SH-SY5Y (cell line): ENCODE data around the gene GRIK2.

Experiments
- GATA2 ChIP-seq: IDR thresholded peaks from 2 replicates; pipeline ENCODE4 v1.6.1; 2011; ENCODE audit warnings: mild to moderate bottlenecking, low read depth, low read length
- GATA3 ChIP-seq: IDR thresholded peaks from 2 replicates; pipeline ENCODE4 v1.6.1; 2011; ENCODE audit warnings: low read depth, mild to moderate bottlenecking, low read length, moderate library complexity

GRCh38 chr6:101956961-101957360, 563.5 kb downstream of the GRIK2 start:
- TF ChIP-seq GATA3 (no peak), GATA2 (no peak)
